Measurements from ENCODE around the gene UIMC1.

The UIMC1 gene

GRCh38 chr5:177036443-177036842 is 29.9 kb upstream of the UIMC1 start:
- Histone ChIP-seq H4K20me1 (peaks cover 63% of the 10 kb centered on the region), H3K27me3 (no peaks in the 10 kb centered on the region), H3K4me2 (peak overlapping the region; percentile 61), H3K36me3 (peaks cover 63% of the 10 kb centered on the region), H3K9me3 (peaks cover under 1% of the 10 kb centered on the region), H3K4me1 (peaks cover 35% of the 10 kb centered on the region), H3K9ac (no peak overlapping the region), H3K4me3 (no peak overlapping the region), H3K27ac (no peak overlapping the region)
- TF ChIP-seq Cebpa-rat (IDR thresholded peaks at IDR 0.05) = no peak

GRCh38 chr5:177035976-177036375 is 29.4 kb upstream of the UIMC1 start:
- Histone ChIP-seq H3K36me3 (peaks cover 63% of the 10 kb centered on the region), H3K4me1 (peaks cover 35% of the 10 kb centered on the region), H3K4me3 (no peak overlapping the region), H3K27me3 (no peaks in the 10 kb centered on the region), H4K20me1 (peaks cover 58% of the 10 kb centered on the region), H3K27ac (no peak overlapping the region), H3K9ac (no peak overlapping the region), H3K4me2 (peak overlapping the region; percentile 61), H3K9me3 (peaks cover 5% of the 10 kb centered on the region)
- TF ChIP-seq Cebpa-rat (IDR thresholded peaks at IDR 0.05) = no peak

- peaks cover 10% of the 10 kb centered on the region for H3K4me1 ChIP-seq
- peaks cover 10% of the 10 kb centered on the region for H4K20me1 ChIP-seq
- peaks cover 26% of the 10 kb centered on the region for H3K9me3 ChIP-seq
- H3K4me3 ChIP-seq = no peak overlapping the region
- H3K27me3 ChIP-seq = no peaks in the 10 kb centered on the region
- H3K9ac ChIP-seq = no peak overlapping the region
- H3K27ac ChIP-seq = no peak overlapping the region
- no peak for TF ChIP-seq Cebpa-rat (IDR thresholded peaks at IDR 0.05)
- H3K4me2 ChIP-seq = no peak overlapping the region
- peaks cover 85% of the 10 kb centered on the region for H3K36me3 ChIP-seq
Measured at GRCh38 chr5:177029498-177029897, 22.9 kb upstream of the UIMC1 start.

- no peak overlapping the region for H3K27ac ChIP-seq
- H3K36me3 ChIP-seq = peaks cover 72% of the 10 kb centered on the region
- H3K4me1 ChIP-seq = peaks cover 23% of the 10 kb centered on the region
- H3K9ac ChIP-seq = no peak overlapping the region
- peaks cover 19% of the 10 kb centered on the region for H4K20me1 ChIP-seq
- no peak overlapping the region for H3K4me3 ChIP-seq
- H3K9me3 ChIP-seq = peaks cover 26% of the 10 kb centered on the region
- no peak for TF ChIP-seq Cebpa-rat (IDR thresholded peaks at IDR 0.05)
- H3K27me3 ChIP-seq = no peaks in the 10 kb centered on the region
- no peak overlapping the region for H3K4me2 ChIP-seq
Measured at GRCh38 chr5:177027665-177028064, 21.1 kb upstream of the UIMC1 start.

GRCh38 chr5:177025101-177025601 is 18.6 kb upstream of the UIMC1 start:
- peaks cover 33% of the 10 kb centered on the region for H3K4me1 ChIP-seq
- peaks cover 19% of the 10 kb centered on the region for H4K20me1 ChIP-seq
- TF ChIP-seq Cebpa-rat (IDR thresholded peaks at IDR 0.05) = no peak
- H3K4me2 ChIP-seq = peak overlapping the region; percentile 46
- no peak overlapping the region for H3K4me3 ChIP-seq
- H3K9ac ChIP-seq = no peak overlapping the region
- no peak overlapping the region for H3K27ac ChIP-seq
- peaks cover 47% of the 10 kb centered on the region for H3K36me3 ChIP-seq
- H3K27me3 ChIP-seq = no peaks in the 10 kb centered on the region
- peaks cover 13% of the 10 kb centered on the region for H3K9me3 ChIP-seq

GRCh38 chr5:177024559-177024958 is 18.0 kb upstream of the UIMC1 start:
- H3K4me1 ChIP-seq = peaks cover 33% of the 10 kb centered on the region
- peaks cover 41% of the 10 kb centered on the region for H3K36me3 ChIP-seq
- H4K20me1 ChIP-seq = peaks cover 19% of the 10 kb centered on the region
- TF ChIP-seq Cebpa-rat (IDR thresholded peaks at IDR 0.05) = no peak
- H3K27ac ChIP-seq = no peak overlapping the region
- no peak overlapping the region for H3K9ac ChIP-seq
- H3K9me3 ChIP-seq = peaks cover 8% of the 10 kb centered on the region
- H3K4me2 ChIP-seq = peak overlapping the region; percentile 46
- H3K4me3 ChIP-seq = no peak overlapping the region
- H3K27me3 ChIP-seq = no peaks in the 10 kb centered on the region

GRCh38 chr5:177023303-177023664 is 16.7 kb upstream of the UIMC1 start:
- peak overlapping the region; percentile 95 for H3K27ac ChIP-seq
- peak overlapping the region; percentile 99 for H3K9ac ChIP-seq
- H3K27me3 ChIP-seq = no peaks in the 10 kb centered on the region
- no peak for TF ChIP-seq Cebpa-rat (IDR thresholded peaks at IDR 0.05)
- peaks cover 19% of the 10 kb centered on the region for H4K20me1 ChIP-seq
- no peaks in the 10 kb centered on the region for H3K9me3 ChIP-seq
- H3K4me1 ChIP-seq = peaks cover 33% of the 10 kb centered on the region
- H3K4me3 ChIP-seq = peak overlapping the region; percentile 99
- H3K36me3 ChIP-seq = peaks cover 33% of the 10 kb centered on the region
- peak overlapping the region; percentile 96 for H3K4me2 ChIP-seq

- no peak for TF ChIP-seq Cebpa-rat (IDR thresholded peaks at IDR 0.05)
Measured at GRCh38 chr5:177022386-177023302, 16.1 kb upstream of the UIMC1 start, which contains the start of gene ZNF346. Gene ZNF346 (plus strand): TSS chr5:177022696. CDS start chr5:177022739, 43 bp downstream.

GRCh38 chr5:177020033-177020432 is 13.5 kb upstream of the UIMC1 start:
- H3K27ac ChIP-seq = no peak overlapping the region
- no peaks in the 10 kb centered on the region for H3K27me3 ChIP-seq
- peaks cover 28% of the 10 kb centered on the region for H3K4me1 ChIP-seq
- no peak for TF ChIP-seq Cebpa-rat (IDR thresholded peaks at IDR 0.05)
- H4K20me1 ChIP-seq = peaks cover 15% of the 10 kb centered on the region
- H3K9me3 ChIP-seq = no peaks in the 10 kb centered on the region
- H3K36me3 ChIP-seq = peaks cover 10% of the 10 kb centered on the region; the same call in 1 of the 2 replicates
- H3K9ac ChIP-seq = no peak overlapping the region
- no peak overlapping the region for H3K4me3 ChIP-seq
- no peak overlapping the region for H3K4me2 ChIP-seq

More at GRCh38 chr5:177022386-177023302, 16.1 kb upstream of the UIMC1 start, which contains the start of gene ZNF346:
- H3K27me3 ChIP-seq = no peaks in the 10 kb centered on the region
- H3K9me3 ChIP-seq = no peaks in the 10 kb centered on the region
- peaks cover 29% of the 10 kb centered on the region for H3K36me3 ChIP-seq
- H3K4me2 ChIP-seq = peak within 1 kb of the TSS; percentile 96
- H4K20me1 ChIP-seq = peaks cover 19% of the 10 kb centered on the region
- peak within 1 kb of the TSS; percentile 99 for H3K4me3 ChIP-seq
- H3K9ac ChIP-seq = peak within 1 kb of the TSS; percentile 99
- H3K4me1 ChIP-seq = peaks cover 33% of the 10 kb centered on the region
- peak within 1 kb of the TSS; percentile 95 for H3K27ac ChIP-seq

GRCh38 chr5:177018341-177018740 is 11.8 kb upstream of the UIMC1 start:
- no peaks in the 10 kb centered on the region for H3K36me3 ChIP-seq
- H3K27me3 ChIP-seq = no peaks in the 10 kb centered on the region
- TF ChIP-seq Cebpa-rat (IDR thresholded peaks at IDR 0.05) = no peak
- no peaks in the 10 kb centered on the region for H3K9me3 ChIP-seq
- no peak overlapping the region for H3K4me2 ChIP-seq
- H3K4me3 ChIP-seq = no peak overlapping the region
- H3K27ac ChIP-seq = no peak overlapping the region
- peaks cover 13% of the 10 kb centered on the region for H3K4me1 ChIP-seq
- no peak overlapping the region for H3K9ac ChIP-seq
- 0 out of 2 replicates have a peak, but pooled peaks cover 2% of the 10 kb centered on the region for H4K20me1 ChIP-seq

All from BLaER1 (cell line).